ENCODE measurements around the gene BBS2. TPM values are rescaled to one million over a fixed set of nuclear protein-coding genes. Genes with fewer than 3 reads are reported as not detected.
A peak's percentile ranks its signal among the peaks of the same experiment; 100 is the strongest.

The BBS2 gene
- total RNA-seq, 4 donors from 2014 or later, result 44.1 to 209 (median 82.8) TPM

- Histone ChIP-seq H3K36me3 (no peaks in the 10 kb centered on the region), H3K27me3 (no peaks in the 10 kb centered on the region), H3K9me3 (no peaks in the 10 kb centered on the region), H3K4me3 (no peak overlapping the region), H3K4me1 (no peaks in the 10 kb centered on the region), H3K27ac (peak overlapping the region; percentile 48 to 71)
- intact Hi-C loops (cut with DNase I; ENCODE audit: low total_unique reads), result no loop called here
- DNase-seq, result peak in 1 of 2 donors; percentile 17
- TF ChIP-seq POLR2A (IDR thresholded peaks at IDR 0.05), result no peak
- TF ChIP-seq, protein P1, sequence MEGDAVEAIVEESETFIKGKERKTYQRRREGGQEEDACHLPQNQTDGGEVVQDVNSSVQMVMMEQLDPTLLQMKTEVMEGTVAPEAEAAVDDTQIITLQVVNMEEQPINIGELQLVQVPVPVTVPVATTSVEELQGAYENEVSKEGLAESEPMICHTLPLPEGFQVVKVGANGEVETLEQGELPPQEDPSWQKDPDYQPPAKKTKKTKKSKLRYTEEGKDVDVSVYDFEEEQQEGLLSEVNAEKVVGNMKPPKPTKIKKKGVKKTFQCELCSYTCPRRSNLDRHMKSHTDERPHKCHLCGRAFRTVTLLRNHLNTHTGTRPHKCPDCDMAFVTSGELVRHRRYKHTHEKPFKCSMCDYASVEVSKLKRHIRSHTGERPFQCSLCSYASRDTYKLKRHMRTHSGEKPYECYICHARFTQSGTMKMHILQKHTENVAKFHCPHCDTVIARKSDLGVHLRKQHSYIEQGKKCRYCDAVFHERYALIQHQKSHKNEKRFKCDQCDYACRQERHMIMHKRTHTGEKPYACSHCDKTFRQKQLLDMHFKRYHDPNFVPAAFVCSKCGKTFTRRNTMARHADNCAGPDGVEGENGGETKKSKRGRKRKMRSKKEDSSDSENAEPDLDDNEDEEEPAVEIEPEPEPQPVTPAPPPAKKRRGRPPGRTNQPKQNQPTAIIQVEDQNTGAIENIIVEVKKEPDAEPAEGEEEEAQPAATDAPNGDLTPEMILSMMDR (IDR thresholded peaks at IDR 0.05), result no peak
These were observed 19.8 kb upstream of the BBS2 start for GRCh38 chr16:56539656-56540055.

- H3K36me3 ChIP-seq, result no peaks in the 10 kb centered on the region
- no peak for DNase-seq
These were observed 18.5 kb upstream of the BBS2 start for GRCh38 chr16:56538331-56538730.

GRCh38 chr16:56534847-56535383, 15.1 kb upstream of the BBS2 start:
- no peak overlapping the region for H3K27ac ChIP-seq
- intact Hi-C loops (cut with DNase I; ENCODE audit: low total_unique reads), result no loop called here
- no peaks in the 10 kb centered on the region for H3K27me3 ChIP-seq
- no peaks in the 10 kb centered on the region for H3K9me3 ChIP-seq
- no peaks in the 10 kb centered on the region for H3K4me1 ChIP-seq
- TF ChIP-seq, protein P1 (IDR thresholded peaks at IDR 0.05), result no peak
- no peak for TF ChIP-seq POLR2A (IDR thresholded peaks at IDR 0.05)
- H3K36me3 ChIP-seq, result no peaks in the 10 kb centered on the region
- no peak overlapping the region for H3K4me3 ChIP-seq
- DNase-seq, result no peak

More at GRCh38 chr16:56538331-56538730, 18.5 kb upstream of the BBS2 start:
- Histone ChIP-seq H3K4me3 (no peak overlapping the region), H3K27ac (no peak overlapping the region), H3K9me3 (no peaks in the 10 kb centered on the region), H3K27me3 (no peaks in the 10 kb centered on the region), H3K4me1 (no peaks in the 10 kb centered on the region)
- intact Hi-C loops (cut with DNase I; ENCODE audit: low total_unique reads), result no loop called here
- no peak for TF ChIP-seq POLR2A (IDR thresholded peaks at IDR 0.05)
- TF ChIP-seq, protein P1 (IDR thresholded peaks at IDR 0.05), result no peak

DNA sequence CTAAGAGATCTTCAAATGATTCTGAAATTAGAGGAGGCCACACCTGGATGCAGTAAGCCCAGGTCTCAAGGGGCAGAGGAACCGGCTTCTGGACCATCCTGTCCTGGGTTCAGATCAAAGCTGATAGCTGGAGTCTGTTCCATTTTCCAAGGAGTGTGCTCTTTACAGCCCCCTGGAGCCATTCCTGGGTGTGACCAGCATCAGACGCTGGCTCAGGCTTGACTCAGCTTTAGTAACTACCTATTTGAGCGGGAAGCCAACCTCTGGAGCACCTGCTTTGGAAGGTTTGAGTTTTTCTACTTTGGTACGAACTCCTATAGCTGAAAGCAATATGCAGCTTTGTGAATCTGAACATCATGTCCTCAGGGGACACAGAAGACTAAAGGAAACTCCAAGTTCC, 12.9 kb upstream of the BBS2 start:
- H3K27ac ChIP-seq, result no peak overlapping the region
- no peaks in the 10 kb centered on the region for H3K9me3 ChIP-seq
- intact Hi-C loops (cut with DNase I; ENCODE audit: low total_unique reads), result no loop called here
- H3K4me3 ChIP-seq, result no peak overlapping the region
- no peak for DNase-seq
- no peaks in the 10 kb centered on the region for H3K27me3 ChIP-seq
- no peak for TF ChIP-seq POLR2A (IDR thresholded peaks at IDR 0.05)
- TF ChIP-seq, protein P1 (IDR thresholded peaks at IDR 0.05), result no peak
- no peaks in the 10 kb centered on the region for H3K4me1 ChIP-seq
- H3K36me3 ChIP-seq, result no peaks in the 10 kb centered on the region

DNA sequence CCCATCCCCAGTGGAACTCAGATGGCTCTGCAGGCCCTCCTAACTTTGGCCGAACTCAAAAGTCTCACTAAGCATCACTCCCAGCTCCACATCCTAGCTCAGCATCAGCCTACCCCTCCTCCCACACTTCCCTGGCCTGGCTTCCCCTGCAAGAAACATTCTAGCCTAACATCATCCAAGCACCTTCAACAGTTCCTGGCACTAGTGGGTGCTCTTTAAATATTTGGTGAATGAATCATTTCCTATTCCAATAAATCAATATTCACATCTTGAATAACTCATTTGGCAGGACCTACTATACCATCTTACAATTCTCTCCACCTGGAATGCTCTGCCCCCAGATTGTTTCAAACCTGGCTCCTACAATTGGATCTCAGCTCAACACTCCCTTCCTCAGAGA, 11.0 kb upstream of the BBS2 start:
- no peak for TF ChIP-seq POLR2A (IDR thresholded peaks at IDR 0.05)
- TF ChIP-seq, protein P1 (IDR thresholded peaks at IDR 0.05), result no peak
- H3K4me3 ChIP-seq, result no peak overlapping the region
- no peak overlapping the region for H3K27ac ChIP-seq
- no peaks in the 10 kb centered on the region for H3K4me1 ChIP-seq
- intact Hi-C loops (cut with DNase I; ENCODE audit: low total_unique reads), result no loop called here
- H3K36me3 ChIP-seq, result no peaks in the 10 kb centered on the region
- DNase-seq, result no peak
- H3K27me3 ChIP-seq, result no peaks in the 10 kb centered on the region
- no peaks in the 10 kb centered on the region for H3K9me3 ChIP-seq

Data from uterus (tissue), 4 donors.